SK-N-SH (cell line): Measurements from ENCODE around the gene PRAF2. TPM values are rescaled to one million over a fixed set of nuclear protein-coding genes. Genes with fewer than 3 reads are reported as not detected.

Experiments
- CTCF ChIA-PET: fragments of 300-600, 350-600 bp; formaldehyde crosslinking; extraction: SDS; loops from one replicate; lab custom pipeline; 2021; lab: Yijun Ruan, JAX
- POLR2A ChIA-PET: fragments of 350-600 bp; sonication (Branson Sonifier 250); formaldehyde crosslinking; extraction: SDS; loops from one replicate; lab custom pipeline; 2020; ENCODE audit warnings: antibody characterized with exemption, inconsistent platforms; lab: Yijun Ruan, JAX
- DNase-seq: peaks from one replicate; pipeline ENCODE4 v3.0.0; 2012
- H2AFZ ChIP-seq: fragments of 200-600 bp; sonication (generic); 2 replicates; pipeline ENCODE4 v1.8.1; 2016; ENCODE audit warnings: antibody characterized with exemption, mild to moderate bottlenecking, low read depth
- H3F3A ChIP-seq: fragments of 200-600 bp; sonication (generic); replicated peaks from 2 replicates; pipeline ENCODE3; 2016; ENCODE audit warnings: antibody characterized with exemption, mild to moderate bottlenecking; ENCODE audit not compliant: insufficient read depth
- H3K27ac ChIP-seq, 2 experiments: fragments of 200-500 bp in 1 of 2; fragments of 200-600 bp in 1 of 2; sonication (Bioruptor generic) in 1 of 2; sonication (generic), shearing (Covaris generic) in 1 of 2; 2 replicates each; pipeline versions ENCODE4 v1.5.1 to v1.6.1; 2014 to 2016; ENCODE audit warnings: low read depth in 2 of 2, inconsistent platforms in 1 of 2, low read length in 1 of 2, mild to moderate bottlenecking in 1 of 2, mixed read lengths in 1 of 2
- H3K27me3 ChIP-seq: fragments of 200-600 bp; sonication (generic), shearing (Covaris generic); 2 replicates; pipeline ENCODE4 v1.6.1; 2016; ENCODE audit warnings: mixed run types; ENCODE audit not compliant: insufficient read depth
- H3K36me3 ChIP-seq, 2 experiments: fragments of 200-500 bp in 1 of 2; fragments of 200-600 bp in 1 of 2; sonication (Bioruptor generic) in 1 of 2; sonication (generic) in 1 of 2; replicated peaks in 1 of 2; 2 replicates each; pipeline versions ENCODE3 to v1.5.1; 2014 to 2016; ENCODE audit warnings: low read length in 1 of 2, mild to moderate bottlenecking in 1 of 2; ENCODE audit not compliant: insufficient read depth in 2 of 2, control insufficient read depth in 1 of 2
- H3K4me1 ChIP-seq, 2 experiments: fragments of 200-500 bp in 1 of 2; fragments of 200-600 bp in 1 of 2; sonication (Bioruptor generic) in 1 of 2; sonication (generic), shearing (Covaris generic) in 1 of 2; 2 replicates each; pipeline versions ENCODE4 v1.5.1 to v1.6.1; 2014 to 2016; ENCODE audit warnings: low read depth in 1 of 2, low read length in 1 of 2, mixed run types in 1 of 2; ENCODE audit not compliant: insufficient read depth in 2 of 2, control insufficient read depth in 1 of 2
- H3K4me2 ChIP-seq: fragments of 200-600 bp; sonication (generic), shearing (Covaris generic); 2 replicates; pipeline ENCODE4 v1.6.1; 2017; ENCODE audit warnings: mixed run types
- H3K4me3 ChIP-seq, 2 experiments: fragments of 200-500 bp in 1 of 2; fragments of 200-600 bp in 1 of 2; sonication (Bioruptor generic) in 1 of 2; sonication (generic), shearing (Covaris generic) in 1 of 2; 2 replicates each; pipeline versions ENCODE4 v1.5.1 to v1.8.1; 2014 to 2016; ENCODE audit warnings: low read depth in 2 of 2, inconsistent platforms in 1 of 2, low read length in 1 of 2, mild to moderate bottlenecking in 1 of 2, mixed read lengths in 1 of 2, moderate library complexity in 1 of 2
- H3K79me2 ChIP-seq: fragments of 200-600 bp; sonication (generic); 2 replicates; pipeline ENCODE4 v1.8.1; 2017; ENCODE audit warnings: mild to moderate bottlenecking; ENCODE audit not compliant: insufficient read depth
- H3K9ac ChIP-seq: fragments of 200-600 bp; sonication (generic); 2 replicates; pipeline ENCODE4 v1.6.1; 2017; ENCODE audit warnings: mixed run types
- H3K9me2 ChIP-seq: fragments of 200-600 bp; sonication (generic); 2 replicates; pipeline ENCODE4 v1.6.1; 2017; ENCODE audit warnings: mixed run types
- H3K9me3 ChIP-seq: fragments of 200-600 bp; sonication (generic); 2 replicates; pipeline ENCODE4 v1.6.1; 2017; ENCODE audit warnings: mixed run types, mild to moderate bottlenecking, moderate library complexity
- H4K20me1 ChIP-seq: fragments of 200-600 bp; sonication (generic); 2 replicates; pipeline ENCODE4 v1.6.1; 2017; ENCODE audit warnings: mild to moderate bottlenecking, mixed run types; ENCODE audit not compliant: insufficient read depth
- ELF1 ChIP-seq: IDR thresholded peaks from 2 replicates; pipeline ENCODE4 v1.4.0; 2012
- FOXJ3 ChIP-seq: sonication (generic); formaldehyde crosslinking; IDR thresholded peaks from 2 replicates; pipeline ENCODE4 v1.5.1; 2020; ENCODE audit warnings: mild to moderate bottlenecking, missing genetic modification reagents
- GABPA ChIP-seq: IDR thresholded peaks from 2 replicates; pipeline ENCODE4 v1.4.0; 2012; ENCODE audit warnings: low read depth, mild to moderate bottlenecking
- GATA2 ChIP-seq: sonication (generic); formaldehyde crosslinking; IDR thresholded peaks from 2 replicates; pipeline ENCODE4 v1.5.0; 2020; ENCODE audit warnings: mild to moderate bottlenecking, missing genetic modification reagents
- JUND ChIP-seq: IDR thresholded peaks from 2 replicates; pipeline ENCODE4 v1.4.0; 2012
- MEF2A ChIP-seq: IDR thresholded peaks from 2 replicates; pipeline ENCODE4 v1.4.0; 2012; ENCODE audit warnings: low read depth, borderline replicate concordance
- NRF1 ChIP-seq: IDR thresholded peaks from 2 replicates; pipeline ENCODE4 v1.6.1; 2012; ENCODE audit warnings: low read depth, mild to moderate bottlenecking, low read length
- RAD21 ChIP-seq: IDR thresholded peaks from 2 replicates; pipeline ENCODE4 v1.6.1; 2012; ENCODE audit warnings: mild to moderate bottlenecking, low read length
- RCOR1 ChIP-seq: fragments of 150-350 bp; IDR thresholded peaks from 2 replicates; pipeline ENCODE4 v1.6.1; 2017; ENCODE audit warnings: antibody characterized with exemption, low read length
- RFX5 ChIP-seq: IDR thresholded peaks from 2 replicates; pipeline ENCODE4 v1.6.1; 2012; ENCODE audit warnings: mild to moderate bottlenecking, improper control_type of control experiment, low read length
- SMC3 ChIP-seq: IDR thresholded peaks from 2 replicates; pipeline ENCODE4 v1.6.1; 2012; ENCODE audit warnings: low read depth, low read length, improper control_type of control experiment
- TAF1 ChIP-seq: IDR thresholded peaks from 2 replicates; pipeline ENCODE4 v1.6.1; 2012; ENCODE audit warnings: low read depth, mild to moderate bottlenecking, low read length, moderate library complexity, borderline replicate concordance
- WGBS: methylation state at CpG from one replicate; pipeline ENCODE4 v1.1.6; 2017; ENCODE audit warnings: low lambda C conversion rate; 5-methylcytosine and 5-hydroxymethylcytosine counted together
- polyA plus RNA-seq, 3 experiments: library from polyadenylated mRNA; depleted of rRNA; stranded (reverse); fragments of >200 nt; gene quantifications; 2 replicates each; pipeline ENCODE4 v1.2.3, GENCODE V29; 2012
- TF ChIP-seq, protein P1 (sequence below): fragments of 150-350 bp; IDR thresholded peaks from 2 replicates; pipeline ENCODE4 v1.6.1; 2016; ENCODE audit warnings: mild to moderate bottlenecking, low read depth, low read length
- TF ChIP-seq, protein P2 (sequence below): fragments of 200-600 bp; sonication (generic); IDR thresholded peaks from 2 replicates; pipeline ENCODE4 v1.6.1; 2017; ENCODE audit warnings: antibody characterized with exemption, mild to moderate bottlenecking, moderate library complexity

PRAF2 gene
- polyA plus RNA-seq, 1 of the 3 experiments (the other 2 are of a cell fraction) = 91.9 TPM

DNA sequence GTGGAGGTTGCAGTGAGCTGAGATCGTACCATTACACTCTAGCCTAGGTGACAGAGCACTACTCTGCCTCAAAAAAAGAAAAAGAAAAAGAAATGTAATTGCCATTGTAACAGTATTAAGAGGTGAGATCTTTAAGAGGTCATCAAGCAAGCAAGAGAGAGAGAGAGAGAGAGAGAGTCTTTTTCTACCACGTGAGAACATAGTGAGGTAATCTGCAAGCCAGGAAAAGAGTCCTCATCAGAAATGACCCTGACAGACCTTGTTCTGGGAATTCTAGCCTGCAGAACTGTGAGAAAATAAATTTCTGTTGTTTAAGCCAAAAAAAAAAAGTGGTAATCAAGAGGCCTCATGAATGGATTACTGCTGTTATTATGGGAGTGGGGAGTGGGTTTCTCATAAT, 34.8 kb upstream of the PRAF2 start:
- Histone ChIP-seq H3K4me3 (no peak overlapping the region), H3K9me3 (no peaks in the 10 kb centered on the region), H3K4me1 (no peaks in the 10 kb centered on the region), H3K9ac (no peak overlapping the region), H3K36me3 (peaks cover 6 to 19% of the 10 kb centered on the region in 2 experiments), H3K79me2 (no peaks in the 10 kb centered on the region), H4K20me1 (no peaks in the 10 kb centered on the region), H2AFZ (no peak overlapping the region), H3K9me2 (no peaks in the 10 kb centered on the region), H3K4me2 (no peak overlapping the region), H3K27ac (no peak overlapping the region), H3F3A (no peaks in the 10 kb centered on the region), H3K27me3 (no peaks in the 10 kb centered on the region)
- POLR2A ChIA-PET = no interaction called here
- DNase-seq = no peak
- CTCF ChIA-PET = no interaction called here
- WGBS = 100% methylated on average over 2 of the region's 2 CpGs
- TF ChIP-seq RCOR1 = no peak
- TF ChIP-seq, protein P1, sequence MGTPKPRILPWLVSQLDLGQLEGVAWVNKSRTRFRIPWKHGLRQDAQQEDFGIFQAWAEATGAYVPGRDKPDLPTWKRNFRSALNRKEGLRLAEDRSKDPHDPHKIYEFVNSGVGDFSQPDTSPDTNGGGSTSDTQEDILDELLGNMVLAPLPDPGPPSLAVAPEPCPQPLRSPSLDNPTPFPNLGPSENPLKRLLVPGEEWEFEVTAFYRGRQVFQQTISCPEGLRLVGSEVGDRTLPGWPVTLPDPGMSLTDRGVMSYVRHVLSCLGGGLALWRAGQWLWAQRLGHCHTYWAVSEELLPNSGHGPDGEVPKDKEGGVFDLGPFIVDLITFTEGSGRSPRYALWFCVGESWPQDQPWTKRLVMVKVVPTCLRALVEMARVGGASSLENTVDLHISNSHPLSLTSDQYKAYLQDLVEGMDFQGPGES = no peak
- TF ChIP-seq GATA2 (CRISPR knock-in tag) = no peak
- TF ChIP-seq NRF1 = no peak
- no peak for TF ChIP-seq GABPA
- no peak for TF ChIP-seq ELF1
- no peak for TF ChIP-seq RFX5
- no peak for TF ChIP-seq TAF1
- no peak for TF ChIP-seq FOXJ3 (CRISPR knock-in tag)
- no peak for TF ChIP-seq MEF2A
- no peak for TF ChIP-seq JUND

DNA sequence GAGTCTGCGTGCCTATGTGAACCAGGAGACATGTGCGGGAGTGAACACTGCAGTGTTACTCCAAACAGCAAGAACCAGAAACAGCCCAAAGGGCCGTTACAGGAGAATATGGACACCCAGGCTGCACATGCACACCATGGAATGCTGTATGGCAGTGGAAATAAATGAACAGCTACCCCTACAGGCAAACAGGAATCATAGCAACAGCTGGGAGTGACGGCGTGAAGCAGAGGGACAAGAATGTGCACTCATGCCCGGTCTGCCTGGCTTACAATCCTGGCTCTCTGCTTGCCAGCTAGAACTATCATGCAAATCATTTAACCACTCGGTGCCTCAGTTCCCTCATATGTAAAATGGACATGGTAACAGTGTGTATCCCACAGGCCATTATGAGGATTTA, 33.1 kb upstream of the PRAF2 start:
- no peaks in the 10 kb centered on the region for H3K27me3 ChIP-seq
- no peak overlapping the region for H2AFZ ChIP-seq
- ChIA-PET POLR2A (no interaction called here), CTCF (interaction anchor here (0.7 to 1.0 kb wide), 3 partner anchors 13 to 39 kb away, joined by 3 to 4 read pairs (median 4); no protein-coding TSS in a partner anchor)
- no peaks in the 10 kb centered on the region for H3F3A ChIP-seq
- H3K27ac ChIP-seq = no peak overlapping the region
- no peak overlapping the region for H3K4me2 ChIP-seq
- H3K4me3 ChIP-seq = no peak overlapping the region
- H4K20me1 ChIP-seq = no peaks in the 10 kb centered on the region
- peaks cover 6 to 8% of the 10 kb centered on the region in 2 experiments for H3K36me3 ChIP-seq
- no peaks in the 10 kb centered on the region for H3K9me2 ChIP-seq
- no peaks in the 10 kb centered on the region for H3K9me3 ChIP-seq
- H3K4me1 ChIP-seq = no peaks in the 10 kb centered on the region
- peak; percentile 54 for DNase-seq
- no peaks in the 10 kb centered on the region for H3K79me2 ChIP-seq
- 64% methylated on average over 7 of the region's 7 CpGs for whole genome bisulfite sequencing
- no peak overlapping the region for H3K9ac ChIP-seq
- TF ChIP-seq, protein P2, sequence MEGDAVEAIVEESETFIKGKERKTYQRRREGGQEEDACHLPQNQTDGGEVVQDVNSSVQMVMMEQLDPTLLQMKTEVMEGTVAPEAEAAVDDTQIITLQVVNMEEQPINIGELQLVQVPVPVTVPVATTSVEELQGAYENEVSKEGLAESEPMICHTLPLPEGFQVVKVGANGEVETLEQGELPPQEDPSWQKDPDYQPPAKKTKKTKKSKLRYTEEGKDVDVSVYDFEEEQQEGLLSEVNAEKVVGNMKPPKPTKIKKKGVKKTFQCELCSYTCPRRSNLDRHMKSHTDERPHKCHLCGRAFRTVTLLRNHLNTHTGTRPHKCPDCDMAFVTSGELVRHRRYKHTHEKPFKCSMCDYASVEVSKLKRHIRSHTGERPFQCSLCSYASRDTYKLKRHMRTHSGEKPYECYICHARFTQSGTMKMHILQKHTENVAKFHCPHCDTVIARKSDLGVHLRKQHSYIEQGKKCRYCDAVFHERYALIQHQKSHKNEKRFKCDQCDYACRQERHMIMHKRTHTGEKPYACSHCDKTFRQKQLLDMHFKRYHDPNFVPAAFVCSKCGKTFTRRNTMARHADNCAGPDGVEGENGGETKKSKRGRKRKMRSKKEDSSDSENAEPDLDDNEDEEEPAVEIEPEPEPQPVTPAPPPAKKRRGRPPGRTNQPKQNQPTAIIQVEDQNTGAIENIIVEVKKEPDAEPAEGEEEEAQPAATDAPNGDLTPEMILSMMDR = peak; percentile 59
- TF ChIP-seq RAD21 = peak; percentile 56
- no peak for TF ChIP-seq SMC3
